Measurements from ENCODE around the gene RAB27A.

DNA sequence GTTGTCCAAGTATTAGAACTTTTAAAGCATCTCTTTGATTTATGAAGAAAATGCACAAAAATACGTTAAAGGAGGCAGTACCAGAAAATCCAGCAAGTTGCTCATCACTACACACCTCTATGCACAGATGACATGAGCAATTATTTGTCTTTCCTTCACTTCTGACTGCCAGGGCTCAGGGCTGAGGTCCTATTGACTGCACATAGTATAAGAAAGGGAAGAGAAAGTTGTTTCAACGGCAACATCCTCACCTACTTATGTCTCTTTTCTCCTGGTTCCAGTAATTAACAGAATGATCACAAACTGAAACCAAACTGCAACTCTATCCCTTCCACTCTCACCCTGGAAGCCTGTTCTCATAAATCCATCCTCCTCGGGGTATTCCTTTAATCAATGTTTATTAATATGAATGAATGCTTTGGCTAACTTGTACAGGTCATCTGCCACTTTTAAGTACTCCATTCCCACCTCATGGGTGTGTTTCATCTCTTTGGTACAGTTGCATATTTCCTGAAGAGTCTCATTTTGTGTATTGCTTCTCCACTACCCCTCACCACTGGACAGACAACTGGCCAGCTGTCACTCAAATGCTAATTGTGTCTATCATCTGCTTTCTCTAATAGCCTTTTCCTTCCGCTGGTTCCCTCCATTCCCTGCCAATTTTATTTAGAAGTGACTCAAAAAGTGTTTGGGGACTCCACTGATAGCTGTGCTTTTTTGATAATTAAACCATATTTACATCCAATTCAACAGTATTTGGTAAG is 34.5 kb downstream of the RAB27A start:
- TF ChIP-seq, protein P1, sequence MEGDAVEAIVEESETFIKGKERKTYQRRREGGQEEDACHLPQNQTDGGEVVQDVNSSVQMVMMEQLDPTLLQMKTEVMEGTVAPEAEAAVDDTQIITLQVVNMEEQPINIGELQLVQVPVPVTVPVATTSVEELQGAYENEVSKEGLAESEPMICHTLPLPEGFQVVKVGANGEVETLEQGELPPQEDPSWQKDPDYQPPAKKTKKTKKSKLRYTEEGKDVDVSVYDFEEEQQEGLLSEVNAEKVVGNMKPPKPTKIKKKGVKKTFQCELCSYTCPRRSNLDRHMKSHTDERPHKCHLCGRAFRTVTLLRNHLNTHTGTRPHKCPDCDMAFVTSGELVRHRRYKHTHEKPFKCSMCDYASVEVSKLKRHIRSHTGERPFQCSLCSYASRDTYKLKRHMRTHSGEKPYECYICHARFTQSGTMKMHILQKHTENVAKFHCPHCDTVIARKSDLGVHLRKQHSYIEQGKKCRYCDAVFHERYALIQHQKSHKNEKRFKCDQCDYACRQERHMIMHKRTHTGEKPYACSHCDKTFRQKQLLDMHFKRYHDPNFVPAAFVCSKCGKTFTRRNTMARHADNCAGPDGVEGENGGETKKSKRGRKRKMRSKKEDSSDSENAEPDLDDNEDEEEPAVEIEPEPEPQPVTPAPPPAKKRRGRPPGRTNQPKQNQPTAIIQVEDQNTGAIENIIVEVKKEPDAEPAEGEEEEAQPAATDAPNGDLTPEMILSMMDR (IDR thresholded peaks at IDR 0.05), result no peak
- no peak for TF ChIP-seq POLR2A (IDR thresholded peaks at IDR 0.05)
